GM10266 (cell line): ENCODE results near the gene CARM1.

ENCODE experiments used
- DNase-seq: peaks from one replicate; pipeline ENCODE4 v3.0.0; 2012; ENCODE audit errors: extremely low spot score
- CTCF ChIP-seq: IDR thresholded peaks from 2 replicates; pipeline ENCODE4 v1.5.1; 2012; ENCODE audit warnings: mild to moderate bottlenecking, low read depth; ENCODE audit not compliant: control insufficient read depth, insufficient read depth; ENCODE audit errors: missing control alignments

The CARM1 gene

GRCh38 chr19:10870955-10871603 lies at the start of gene CARM1:
CARM1 (plus strand) TSS chr19:10871553; CDS start chr19:10871703, 150 bp downstream.
- peak; percentile 99 for TF ChIP-seq CTCF
- DNase-seq, result peak; percentile 100

GRCh38 chr19:10823690-10824089 lies 47.7 kb upstream of the CARM1 start:
- TF ChIP-seq CTCF, result no peak
- DNase-seq, result no peak

- no peak for TF ChIP-seq CTCF
- no peak for DNase-seq
Measured at GRCh38 chr19:10826231-10826630, 45.1 kb upstream of the CARM1 start.

GRCh38 chr19:10826846-10827245 lies 44.5 kb upstream of the CARM1 start:
- no peak for DNase-seq
- TF ChIP-seq CTCF, result no peak

GRCh38 chr19:10828981-10829821 lies 42.2 kb upstream of the CARM1 start:
- TF ChIP-seq CTCF, result peak; percentile 11
- DNase-seq, result no peak

GRCh38 chr19:10829967-10830366 lies 41.4 kb upstream of the CARM1 start:
- no peak for TF ChIP-seq CTCF
- DNase-seq, result no peak

- DNase-seq, result no peak
- no peak for TF ChIP-seq CTCF
Measured at GRCh38 chr19:10830370-10830769, 41.0 kb upstream of the CARM1 start.
